HUES64 (cell line): ENCODE data around the gene PHACTR1.

Experiments
- H3K27ac ChIP-seq: 2 replicates; pipeline ENCODE4 v1.7.0; 2013; ENCODE audit warnings: low read depth, low read length, inconsistent platforms
- H3K27me3 ChIP-seq: 2 replicates; pipeline ENCODE4 v1.6.1; 2013; ENCODE audit warnings: mild to moderate bottlenecking, low read length; ENCODE audit not compliant: insufficient read depth
- H3K36me3 ChIP-seq: 2 replicates; pipeline ENCODE4 v1.6.1; 2013; ENCODE audit warnings: mild to moderate bottlenecking, low read length; ENCODE audit not compliant: insufficient read depth
- H3K4me1 ChIP-seq: 2 replicates; pipeline ENCODE4 v1.6.1; 2013; ENCODE audit warnings: mild to moderate bottlenecking, low read length, moderate library complexity; ENCODE audit not compliant: insufficient read depth
- H3K4me3 ChIP-seq: 2 replicates; pipeline ENCODE4 v1.5.1; 2013; ENCODE audit warnings: mild to moderate bottlenecking, low read length, moderate library complexity
- H3K9ac ChIP-seq: 2 replicates; pipeline ENCODE4 v1.6.1; 2013; ENCODE audit warnings: mild to moderate bottlenecking, low read depth, low read length
- H3K9me3 ChIP-seq: 2 replicates; pipeline ENCODE4 v1.6.1; 2013; ENCODE audit warnings: low read depth, low read length; ENCODE audit not compliant: insufficient read depth
- WGBS: fragments of 150-250, 120-280 bp; methylation state at CpG from one replicate; pipeline ENCODE4 v1.1.7; 2013; ENCODE audit warnings: missing lambda C conversion rate; 5-methylcytosine and 5-hydroxymethylcytosine counted together

PHACTR1 gene

GRCh38 chr6:12767016-12767415 is 50.4 kb downstream of the PHACTR1 start:
- no peaks in the 10 kb centered on the region for H3K27me3 ChIP-seq
- H3K27ac ChIP-seq = no peak overlapping the region
- H3K9ac ChIP-seq = no peak overlapping the region
- H3K9me3 ChIP-seq = no peaks in the 10 kb centered on the region
- H3K36me3 ChIP-seq = no peaks in the 10 kb centered on the region
- no peak overlapping the region for H3K4me3 ChIP-seq
- H3K4me1 ChIP-seq = no peaks in the 10 kb centered on the region
- 96% methylated on average over 3 of the region's 3 CpGs for WGBS

GRCh38 chr6:12769556-12770256 is 53.1 kb downstream of the PHACTR1 start:
- no peaks in the 10 kb centered on the region for H3K4me1 ChIP-seq
- 73% methylated on average over 9 of the region's 9 CpGs for WGBS
- H3K27ac ChIP-seq = no peak overlapping the region
- H3K9me3 ChIP-seq = no peaks in the 10 kb centered on the region
- H3K9ac ChIP-seq = no peak overlapping the region
- no peak overlapping the region for H3K4me3 ChIP-seq
- H3K27me3 ChIP-seq = no peaks in the 10 kb centered on the region
- H3K36me3 ChIP-seq = no peaks in the 10 kb centered on the region

DNA sequence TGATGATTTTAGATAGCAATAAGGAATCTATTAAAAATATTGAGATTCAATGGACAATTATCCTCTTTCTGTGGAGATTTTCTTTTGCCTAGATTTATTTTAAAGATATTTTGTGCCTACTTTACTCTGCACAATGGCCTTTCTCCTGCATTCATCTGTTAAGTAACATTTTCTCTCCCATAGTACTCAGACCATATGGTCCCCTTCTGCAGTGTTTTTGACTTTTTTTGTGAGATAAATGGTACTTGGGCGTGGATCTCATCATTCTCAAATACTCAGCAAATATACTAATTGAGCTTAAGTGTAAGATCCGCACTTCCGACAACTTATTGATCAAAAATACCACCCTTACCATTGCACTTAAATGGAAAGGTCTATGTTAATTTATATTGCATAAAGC is 55.8 kb downstream of the PHACTR1 start:
- peaks cover 5% of the 10 kb centered on the region; the same call in 1 of the 2 replicates for H3K4me1 ChIP-seq
- H3K9ac ChIP-seq = no peak overlapping the region
- H3K27me3 ChIP-seq = no peaks in the 10 kb centered on the region
- WGBS = no CpG with 5 or more reads among the region's 3 CpGs
- no peaks in the 10 kb centered on the region for H3K9me3 ChIP-seq
- H3K4me3 ChIP-seq = no peak overlapping the region
- no peaks in the 10 kb centered on the region for H3K36me3 ChIP-seq
- no peak overlapping the region for H3K27ac ChIP-seq

DNA sequence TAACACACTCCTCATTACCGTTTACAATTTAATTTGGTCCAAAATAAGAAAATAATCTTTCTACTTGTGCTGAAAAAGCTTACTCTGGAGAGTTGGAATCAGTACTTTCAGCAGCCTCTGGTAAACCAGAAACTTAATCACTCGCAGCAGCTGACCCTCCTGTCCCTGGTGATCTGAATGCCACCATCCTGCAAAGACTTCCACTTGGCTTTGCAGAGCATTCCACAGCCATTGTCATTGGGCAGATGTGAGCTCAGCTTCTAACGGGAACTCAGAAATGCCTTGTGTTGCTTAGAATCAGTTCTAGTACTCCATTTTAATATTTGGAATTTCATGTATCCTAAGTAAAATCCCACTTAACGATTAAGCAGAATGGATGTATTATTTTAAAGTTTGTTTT is 59.7 kb downstream of the PHACTR1 start:
- H3K36me3 ChIP-seq = no peaks in the 10 kb centered on the region
- no peak overlapping the region for H3K4me3 ChIP-seq
- H3K9me3 ChIP-seq = no peaks in the 10 kb centered on the region
- no peak overlapping the region for H3K27ac ChIP-seq
- H3K9ac ChIP-seq = no peak overlapping the region
- no peaks in the 10 kb centered on the region for H3K27me3 ChIP-seq
- peaks cover 5% of the 10 kb centered on the region; the same call in 1 of the 2 replicates for H3K4me1 ChIP-seq
- 58% methylated on average over 2 of the region's 4 CpGs for WGBS

DNA sequence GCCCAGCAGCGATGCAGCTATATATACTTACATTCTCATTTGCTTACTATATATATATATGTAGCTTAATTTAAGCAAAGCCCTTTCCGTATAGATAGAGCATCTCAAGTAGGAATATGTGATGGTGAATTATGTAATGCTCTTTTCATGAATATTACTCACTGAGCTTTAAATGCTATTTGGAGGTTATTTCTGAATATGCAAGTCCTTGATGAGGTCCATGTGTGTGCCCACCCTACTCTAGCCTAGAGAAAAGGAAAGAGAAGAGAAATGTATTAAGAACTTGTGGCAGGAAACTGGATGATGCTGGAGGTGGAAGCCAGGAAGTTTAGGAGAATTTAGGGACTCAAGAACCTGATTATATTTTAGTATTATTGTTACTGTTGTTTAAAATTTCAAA is 63.2 kb downstream of the PHACTR1 start:
- Histone ChIP-seq H3K36me3 (no peaks in the 10 kb centered on the region), H3K27ac (no peak overlapping the region), H3K4me1 (peaks cover 5% of the 10 kb centered on the region; the same call in 1 of the 2 replicates), H3K27me3 (no peaks in the 10 kb centered on the region), H3K4me3 (no peak overlapping the region), H3K9ac (no peak overlapping the region), H3K9me3 (no peaks in the 10 kb centered on the region)
- WGBS = 83% methylated on average over 1 of the region's 2 CpGs

DNA sequence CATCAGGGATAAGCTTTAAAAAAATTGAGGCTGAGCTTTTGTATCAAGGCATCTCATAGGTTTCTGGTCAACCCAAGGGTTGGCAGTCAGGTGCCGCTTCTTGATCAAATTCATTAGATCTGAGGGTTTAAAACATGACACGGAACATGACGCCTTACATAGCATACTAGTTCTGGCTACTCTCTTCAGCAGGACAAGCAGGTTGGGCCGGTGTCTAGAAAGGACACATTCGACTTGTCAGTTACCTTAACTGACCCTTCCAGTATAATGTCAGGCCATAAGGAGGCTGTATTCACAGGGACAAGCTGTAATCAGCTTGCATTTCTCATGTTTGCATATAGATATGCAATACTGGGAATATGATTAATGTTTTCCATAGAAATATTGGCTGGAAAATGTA is 65.6 kb downstream of the PHACTR1 start:
- 97% methylated on average over 5 of the region's 5 CpGs for WGBS
- H3K9me3 ChIP-seq = no peaks in the 10 kb centered on the region
- H3K4me1 ChIP-seq = no peaks in the 10 kb centered on the region
- H3K9ac ChIP-seq = no peak overlapping the region
- H3K4me3 ChIP-seq = no peak overlapping the region
- H3K36me3 ChIP-seq = no peaks in the 10 kb centered on the region
- H3K27me3 ChIP-seq = no peaks in the 10 kb centered on the region
- no peak overlapping the region for H3K27ac ChIP-seq

GRCh38 chr6:12785301-12785700 is 68.7 kb downstream of the PHACTR1 start:
- WGBS = 93% methylated on average over 5 of the region's 5 CpGs
- Histone ChIP-seq H3K27ac (no peak overlapping the region), H3K9me3 (no peaks in the 10 kb centered on the region), H3K4me3 (no peak overlapping the region), H3K4me1 (peaks cover 8% of the 10 kb centered on the region; the same call in 1 of the 2 replicates), H3K9ac (no peak overlapping the region), H3K36me3 (no peaks in the 10 kb centered on the region), H3K27me3 (no peaks in the 10 kb centered on the region)

DNA sequence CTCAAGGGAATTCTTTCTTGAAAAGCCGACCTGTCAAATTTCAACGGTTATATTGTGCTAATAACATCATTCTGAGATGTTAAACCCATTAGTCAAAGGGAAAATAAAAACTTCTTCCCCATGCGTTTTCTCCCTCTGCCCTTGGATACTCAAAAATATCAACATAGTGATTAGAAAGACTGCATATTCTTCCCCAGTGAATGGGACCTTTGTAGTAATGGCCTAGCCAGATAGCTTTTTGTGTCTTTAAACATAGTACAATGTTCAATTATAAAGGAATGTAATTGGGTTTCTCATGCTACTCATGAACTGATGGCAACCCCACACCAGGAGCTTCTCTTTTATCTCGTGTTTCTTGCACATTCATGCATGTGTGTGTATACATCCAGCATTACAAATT is 69.4 kb downstream of the PHACTR1 start:
- 92% methylated on average over 3 of the region's 4 CpGs for WGBS
- Histone ChIP-seq H3K4me1 (peaks cover 8% of the 10 kb centered on the region; the same call in 1 of the 2 replicates), H3K36me3 (no peaks in the 10 kb centered on the region), H3K27me3 (no peaks in the 10 kb centered on the region), H3K9me3 (no peaks in the 10 kb centered on the region), H3K27ac (no peak overlapping the region), H3K9ac (no peak overlapping the region), H3K4me3 (no peak overlapping the region)

- no peaks in the 10 kb centered on the region for H3K9me3 ChIP-seq
- no peaks in the 10 kb centered on the region for H3K27me3 ChIP-seq
- no peak overlapping the region for H3K27ac ChIP-seq
- 80% methylated on average over 6 of the region's 6 CpGs for WGBS
- H3K36me3 ChIP-seq = no peaks in the 10 kb centered on the region
- no peak overlapping the region for H3K9ac ChIP-seq
- H3K4me3 ChIP-seq = no peak overlapping the region
- peaks cover 8% of the 10 kb centered on the region; the same call in 1 of the 2 replicates for H3K4me1 ChIP-seq
These were observed 74.8 kb downstream of the PHACTR1 start for GRCh38 chr6:12791371-12791770.

DNA sequence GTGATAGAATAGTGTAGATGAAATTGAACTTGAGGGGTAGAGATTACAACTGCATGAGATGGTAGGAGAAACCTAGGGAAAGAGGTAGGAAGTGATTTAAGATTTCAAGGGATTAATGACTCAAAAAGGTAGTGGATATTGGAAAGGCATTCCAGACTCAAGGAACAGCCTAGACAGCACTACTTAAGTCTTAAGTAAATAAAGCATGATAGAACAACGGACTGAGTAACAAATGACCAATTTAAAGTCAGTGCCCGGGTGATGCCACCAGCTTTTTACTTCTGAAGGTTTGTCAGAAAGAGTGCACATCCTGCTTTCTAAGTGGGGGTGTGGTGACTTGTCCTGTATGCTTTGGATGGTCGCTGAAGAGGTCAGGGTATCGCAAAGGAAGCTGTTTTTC is 81.8 kb downstream of the PHACTR1 start:
- Histone ChIP-seq H3K9ac (no peak overlapping the region), H3K4me1 (no peaks in the 10 kb centered on the region), H3K36me3 (no peaks in the 10 kb centered on the region), H3K27ac (no peak overlapping the region), H3K9me3 (no peaks in the 10 kb centered on the region), H3K4me3 (no peak overlapping the region), H3K27me3 (no peaks in the 10 kb centered on the region)
- WGBS = 92% methylated on average over 4 of the region's 4 CpGs

DNA sequence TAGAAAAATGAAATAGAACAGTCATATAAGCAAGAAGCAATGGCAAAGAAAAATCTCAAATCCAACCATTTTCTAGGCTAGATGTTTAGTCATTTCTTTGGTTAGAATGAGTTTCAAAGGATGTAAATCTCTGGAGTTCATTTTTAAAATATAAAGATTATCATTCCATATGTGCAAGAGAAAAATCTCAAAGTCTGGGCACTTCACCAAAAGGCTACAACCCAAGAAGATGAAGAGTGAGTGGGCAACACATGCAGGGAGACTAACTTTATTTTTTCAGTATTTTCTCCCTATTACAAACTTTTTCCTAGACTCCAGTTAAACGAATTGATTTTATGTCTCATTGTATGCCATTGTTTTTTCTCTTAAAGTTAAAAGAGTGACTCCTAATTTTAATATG is 83.6 kb downstream of the PHACTR1 start:
- Histone ChIP-seq H3K4me3 (no peak overlapping the region), H3K9ac (no peak overlapping the region), H3K9me3 (no peaks in the 10 kb centered on the region), H3K4me1 (no peaks in the 10 kb centered on the region), H3K27me3 (no peaks in the 10 kb centered on the region), H3K27ac (no peak overlapping the region), H3K36me3 (no peaks in the 10 kb centered on the region)
- WGBS = 100% methylated on average over 1 of the region's 1 CpG

GRCh38 chr6:12801141-12801540 is 84.6 kb downstream of the PHACTR1 start:
- Histone ChIP-seq H3K27me3 (no peaks in the 10 kb centered on the region), H3K27ac (no peak overlapping the region), H3K4me3 (no peak overlapping the region), H3K36me3 (no peaks in the 10 kb centered on the region), H3K9ac (no peak overlapping the region), H3K9me3 (no peaks in the 10 kb centered on the region), H3K4me1 (no peaks in the 10 kb centered on the region)
- WGBS = 86% methylated on average over 3 of the region's 3 CpGs
